Measurements from ENCODE around the gene ANKH.
A peak's percentile ranks its signal among the peaks of the same experiment; 100 is the strongest.
"Not testable (repeated sequence)": the region's sequence is repeated elsewhere in the genome, so short reads cannot be mapped to it uniquely, and the experiment has no call there.

Gene ANKH

GRCh38 chr5:14882658-14883580 is 11.3 kb upstream of the ANKH start:
- no peak for DNase-seq

DNA sequence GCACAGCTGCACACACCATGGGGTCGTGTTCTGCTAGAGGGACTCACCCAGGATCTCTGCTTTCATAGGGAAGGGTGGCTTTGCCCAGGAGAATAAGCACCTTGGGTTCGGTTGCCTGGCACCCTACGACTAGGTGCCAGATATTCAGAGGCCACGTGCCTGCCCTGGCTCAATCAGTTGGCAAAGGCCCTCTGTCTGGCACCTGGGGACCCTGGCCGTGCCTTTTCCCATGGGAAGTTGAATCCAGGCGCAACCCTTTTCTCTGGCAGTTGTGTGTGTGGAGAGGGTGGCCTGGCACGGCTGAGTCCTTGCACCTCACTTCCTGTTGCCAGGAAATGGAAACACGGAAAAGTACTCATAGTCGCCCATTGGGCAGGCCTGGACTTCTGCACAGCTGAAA is 10.2 kb upstream of the ANKH start:
- no peak for DNase-seq

- no peak for DNase-seq
Measured at GRCh38 chr5:14880688-14881087, 9.1 kb upstream of the ANKH start.

- no peak for DNase-seq
Measured at GRCh38 chr5:14879937-14880589, 8.5 kb upstream of the ANKH start.

DNA sequence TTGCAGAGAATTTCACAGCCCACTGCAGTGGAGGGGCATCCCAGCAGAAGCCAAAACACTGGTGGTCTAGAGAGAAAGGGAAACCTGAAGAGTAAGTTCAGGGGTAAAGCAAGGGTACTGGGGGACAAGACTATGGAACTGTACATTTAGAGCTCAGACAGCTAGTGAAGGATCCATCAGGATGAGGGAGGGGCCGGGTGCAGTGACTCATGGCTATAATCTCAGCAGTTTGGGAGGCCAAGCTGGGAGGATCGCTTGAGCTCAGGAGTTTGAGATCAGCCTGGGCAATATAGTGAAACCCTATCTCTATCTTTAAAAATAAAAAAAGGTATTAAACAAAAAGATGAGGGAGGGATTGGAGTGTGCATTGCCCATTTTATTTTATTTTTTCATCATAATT is 7.8 kb upstream of the ANKH start:
- DNase-seq, result no peak

DNA sequence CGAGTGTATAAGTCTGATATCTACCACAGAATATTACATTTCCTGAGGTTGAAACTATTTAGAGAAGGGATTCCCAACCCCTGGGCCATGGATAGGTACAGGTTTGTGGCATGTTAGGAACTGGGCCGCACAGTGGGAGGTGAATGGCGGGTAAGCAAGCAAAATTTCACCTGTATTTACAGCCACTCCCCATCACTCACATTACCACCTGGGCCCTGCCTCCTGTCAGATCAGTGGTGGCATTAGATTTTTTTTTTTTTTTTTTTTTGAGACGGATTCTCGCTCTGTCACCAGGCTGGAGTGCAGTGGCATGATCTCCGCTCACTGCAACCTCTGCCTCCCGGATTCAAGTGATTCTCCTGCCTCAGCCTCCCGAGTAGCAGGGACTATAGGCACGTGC is 6.6 kb upstream of the ANKH start:
- DNase-seq, result not testable (repeated sequence)

DNA sequence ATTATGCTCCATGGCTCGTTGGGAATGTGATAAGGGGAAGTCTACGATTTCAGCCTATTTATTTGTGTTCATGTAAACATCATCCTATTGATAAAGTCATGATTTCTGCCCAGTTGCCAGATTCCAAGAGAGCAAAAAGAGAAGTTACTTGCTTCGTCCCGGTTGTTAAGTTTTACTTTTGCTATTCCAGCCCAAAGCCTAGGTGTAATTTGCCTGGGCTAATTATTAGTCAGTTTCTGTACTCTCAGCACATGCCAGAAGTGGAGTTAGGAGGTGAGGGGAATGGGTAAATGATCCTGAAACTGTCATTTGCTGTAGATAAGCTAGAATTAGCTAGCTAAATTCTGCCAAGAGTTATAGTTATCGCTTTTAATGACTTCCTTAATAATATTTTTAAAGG is 4.5 kb upstream of the ANKH start:
- no peak for DNase-seq

DNA sequence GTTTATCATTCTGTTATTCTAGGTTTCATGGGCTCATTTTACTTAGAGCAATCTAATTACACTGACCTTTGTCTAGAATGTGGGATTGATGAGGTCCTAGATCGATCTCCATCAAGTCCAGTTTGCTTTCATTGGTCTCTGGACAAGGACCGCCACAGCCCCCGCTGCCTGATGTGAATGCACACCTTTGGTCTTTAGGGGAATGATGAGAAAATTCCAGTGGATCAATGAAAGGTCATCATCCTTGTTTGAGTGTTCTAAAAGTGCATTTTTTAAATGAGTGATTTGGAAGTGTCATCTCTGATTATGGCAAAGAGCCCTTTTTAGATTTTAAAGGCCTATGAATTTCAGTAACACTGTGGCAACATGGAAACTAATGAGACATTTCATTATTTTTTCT is 2.2 kb upstream of the ANKH start:
- no peak for DNase-seq

DNA sequence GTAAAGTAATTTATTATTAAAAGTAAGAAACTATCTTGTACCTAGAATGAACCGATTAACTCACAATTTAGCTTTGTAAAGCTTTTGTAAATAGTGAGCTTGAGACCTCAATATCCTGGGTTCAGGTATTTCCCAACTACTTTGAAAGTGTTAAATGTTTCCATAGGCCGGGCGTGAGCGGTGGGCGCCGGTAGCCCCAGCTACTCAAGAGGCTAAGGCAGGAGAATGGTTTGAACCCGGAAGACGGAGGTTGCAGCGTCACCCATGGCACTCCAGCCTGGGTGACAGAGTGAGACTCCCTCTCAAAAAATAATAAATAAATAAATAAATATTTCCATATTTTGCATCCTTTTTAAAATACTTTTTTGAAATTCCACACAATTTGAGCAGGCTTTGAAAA is 1.5 kb upstream of the ANKH start:
- no peak for DNase-seq

- peak; percentile 53 for DNase-seq
Measured at GRCh38 chr5:14872070-14872989, 752 bp upstream of the ANKH start.

DNA sequence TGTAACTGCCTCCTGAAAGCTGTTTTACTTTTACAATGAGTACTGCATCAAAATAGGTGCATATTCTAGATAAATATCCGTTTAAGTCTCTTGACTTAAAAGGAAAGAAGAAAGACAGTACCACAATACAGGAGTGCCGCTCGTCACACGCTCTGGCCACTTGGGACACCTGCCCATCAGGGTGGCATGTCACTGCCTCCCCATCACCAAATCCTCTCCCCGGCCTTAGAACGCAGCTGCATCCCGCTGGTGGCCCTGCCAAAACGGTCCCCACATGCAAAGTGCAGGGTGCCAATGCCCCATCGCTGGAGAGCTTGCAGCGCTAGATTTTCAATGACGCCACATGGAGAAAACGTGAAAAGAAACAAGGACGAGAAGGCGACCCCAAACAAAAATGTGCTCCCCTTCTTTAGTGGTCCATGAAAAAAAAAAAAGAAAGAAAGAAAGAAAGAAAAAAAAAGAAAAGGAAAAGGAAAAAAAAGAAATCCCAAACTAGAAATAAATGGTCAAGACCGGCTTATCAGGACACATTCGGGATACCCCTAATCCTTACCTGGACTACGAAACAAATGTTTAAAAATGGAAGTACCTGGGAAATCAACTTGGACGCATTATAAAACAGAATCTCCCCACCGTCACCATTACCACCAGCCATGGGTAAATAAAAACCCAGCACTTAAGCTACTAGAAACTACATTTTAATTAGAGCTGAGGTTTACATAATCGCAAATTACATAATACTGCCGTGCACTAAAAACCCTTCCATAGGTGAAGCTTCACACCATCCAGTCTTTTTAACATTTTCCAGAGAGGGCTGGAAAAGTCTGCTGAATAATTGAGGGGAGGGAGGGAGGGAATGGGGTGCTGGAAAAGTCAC is 1.0 kb downstream of the ANKH start:
- DNase-seq, result peak; percentile 69

DNA sequence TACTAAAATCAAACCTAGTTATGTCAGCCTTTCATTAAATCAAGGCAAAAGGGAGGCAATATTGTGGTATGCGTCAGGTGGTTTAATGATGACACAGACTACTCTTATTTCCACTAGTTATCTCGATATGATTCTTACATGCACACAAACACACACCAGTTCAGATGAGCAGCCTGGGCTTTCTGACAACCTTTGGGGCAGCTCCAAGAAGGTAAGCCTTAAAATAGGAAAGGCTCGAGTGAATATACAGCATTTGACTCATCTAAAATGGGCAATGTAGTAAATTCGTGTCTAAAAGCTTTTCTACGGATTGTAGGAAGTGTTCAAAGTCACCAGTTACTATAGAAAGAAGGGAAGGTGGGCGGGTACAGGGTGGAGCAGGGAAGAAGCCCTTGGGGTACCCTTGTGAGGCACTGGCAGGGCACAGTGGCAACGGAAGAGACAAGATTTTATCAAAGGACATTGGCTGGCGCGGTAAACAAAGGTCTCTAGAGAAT is 1.9 kb downstream of the ANKH start:
- peak; percentile 56 for DNase-seq

DNA sequence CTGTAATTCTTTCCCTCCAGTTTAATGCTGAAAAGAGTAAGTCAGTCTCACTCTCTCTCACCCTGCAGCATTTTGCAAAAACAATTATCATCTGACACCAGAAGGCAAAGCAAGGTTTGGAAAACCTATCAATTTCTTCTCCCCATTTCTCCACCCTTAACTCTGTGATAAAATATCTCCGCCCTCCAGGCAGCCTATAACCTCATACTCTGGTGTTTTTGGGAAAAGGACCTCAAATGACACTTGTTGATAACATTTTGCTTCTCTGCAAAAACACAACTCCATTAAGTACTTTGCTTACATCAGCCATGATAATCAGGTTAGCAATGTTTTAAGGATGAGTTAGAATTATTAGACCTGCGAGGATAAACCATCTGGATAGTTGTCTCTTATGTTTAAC is 2.3 kb downstream of the ANKH start:
- peak; percentile 61 for DNase-seq

DNA sequence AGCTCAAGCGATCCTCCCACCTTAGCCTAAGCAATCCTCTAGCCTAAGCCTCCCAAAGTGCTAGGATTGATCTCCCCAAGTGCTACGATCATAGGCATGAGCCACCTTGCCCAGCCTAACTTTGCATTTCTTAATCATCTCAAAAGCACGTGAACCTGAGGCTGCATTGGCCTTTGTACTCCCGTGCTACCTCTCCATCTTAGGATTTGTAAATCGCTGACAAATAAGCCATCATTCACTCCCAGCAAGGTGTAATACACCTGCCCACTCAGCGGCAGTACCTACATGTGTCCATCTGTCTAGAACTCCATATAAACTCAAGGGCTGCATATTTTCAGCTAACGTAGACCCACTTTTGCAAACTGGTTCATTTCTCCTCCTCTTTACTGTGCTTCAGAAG is 2.8 kb downstream of the ANKH start:
- peak; percentile 33 for DNase-seq

GRCh38 chr5:14864181-14864812 is 7.3 kb downstream of the ANKH start:
- no peak for DNase-seq

DNA sequence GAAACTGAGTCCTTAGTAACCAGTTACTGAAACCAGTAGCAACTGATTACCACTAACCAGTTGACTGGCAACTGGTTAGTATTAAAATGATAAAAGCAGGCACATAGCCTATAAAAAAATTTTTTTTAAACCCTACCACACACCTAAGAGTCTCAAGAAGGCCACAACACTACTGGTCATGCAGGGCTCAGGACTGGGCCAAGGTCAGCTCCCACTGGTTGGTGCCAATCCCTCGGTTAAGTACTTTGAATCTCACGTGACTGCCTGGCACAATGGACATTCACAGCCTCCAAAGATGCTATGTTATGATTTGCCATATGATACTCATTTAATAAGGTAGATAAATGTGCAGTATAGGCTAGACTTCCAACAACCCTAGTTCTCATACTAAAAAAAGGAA is 8.5 kb downstream of the ANKH start:
- no peak for DNase-seq

GRCh38 chr5:14861123-14861765 is 10.3 kb downstream of the ANKH start:
- no peak for DNase-seq

GRCh38 chr5:14859980-14860379 is 11.6 kb downstream of the ANKH start:
- DNase-seq, result no peak

GRCh38 chr5:14859150-14859549 is 12.4 kb downstream of the ANKH start:
- DNase-seq, result no peak

GRCh38 chr5:14855366-14855765 is 16.2 kb downstream of the ANKH start:
- no peak for DNase-seq

DNA sequence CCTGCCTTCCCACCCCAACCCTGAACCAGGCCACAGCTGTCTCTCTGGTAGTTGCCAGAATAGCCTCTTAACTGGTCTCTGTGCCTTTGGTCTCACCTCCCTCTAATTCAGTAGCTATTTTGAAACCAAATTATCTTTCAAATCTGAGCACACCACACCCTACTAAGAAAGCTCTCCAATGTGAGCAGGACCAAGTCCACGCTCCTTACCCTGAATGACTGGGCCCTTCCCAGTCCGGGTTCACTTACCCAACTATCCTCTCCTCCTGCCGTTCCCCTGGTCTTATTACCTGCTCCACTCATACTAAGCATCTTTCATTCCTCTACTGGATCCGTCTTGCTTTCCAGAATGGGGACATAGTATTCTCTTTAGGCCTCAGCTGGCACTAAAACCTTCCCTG is 16.8 kb downstream of the ANKH start:
- no peak for DNase-seq
